Stomach (tissue), 9 donors: ENCODE measurements around the gene MARS2. TPM values are rescaled to one million over a fixed set of nuclear protein-coding genes. Genes with fewer than 3 reads are reported as not detected.
"Not testable (repeated sequence)": the region's sequence is repeated elsewhere in the genome, so short reads cannot be mapped to it uniquely, and the experiment has no call there.

Source experiments
- DNase-seq, 2 donors: peaks; one replicate each; pipeline versions ENCODE4 v3.0.0 to v3.0.0-alpha.2; 2013 to 2019
- H3K27ac ChIP-seq, 5 donors: fragments of 200-600 bp in 4 of 5; sonication (generic) in 4 of 5; one replicate each; pipeline ENCODE4 v1.5.1; 2013 to 2019; ENCODE audit warnings: mild to moderate bottlenecking in 1 of 5, moderate library complexity in 1 of 5
- H3K27me3 ChIP-seq, 3 donors: fragments of 200-600 bp; sonication (generic); one replicate each; pipeline ENCODE4 v1.5.1; 2017 to 2019; ENCODE audit warnings: mixed run types in 1 of 3
- H3K36me3 ChIP-seq, 4 donors: fragments of 200-600 bp; sonication (generic); 1 replicate in 3 of 4; 2 replicates in 1 of 4; pipeline ENCODE4 v1.5.1; 2016 to 2019
- H3K4me1 ChIP-seq, 4 donors: fragments of 200-600 bp; sonication (generic); one replicate each; pipeline ENCODE4 v1.5.1; 2016 to 2019
- H3K4me3 ChIP-seq, 4 donors: fragments of 200-600 bp; sonication (generic) in 3 of 4; one replicate each; pipeline ENCODE4 v1.5.1; 2016 to 2019; ENCODE audit warnings: mild to moderate bottlenecking in 1 of 4
- H3K9me3 ChIP-seq, 4 donors: fragments of 200-600 bp; sonication (generic); one replicate each; pipeline ENCODE4 v1.5.1; 2016 to 2019
- CTCF ChIP-seq, 7 experiments: fragments of 450-650 bp in 4 of 7; fragments of 200-600 bp in 3 of 7; sonication (generic) in 3 of 7; IDR thresholded peaks; one replicate each; pipeline ENCODE4 v1.5.1; 2016 to 2019; ENCODE audit warnings: antibody characterized with exemption in 7 of 7, control low read depth in 2 of 7, mild to moderate bottlenecking in 1 of 7
- EP300 ChIP-seq: sonication (generic); formaldehyde crosslinking; IDR thresholded peaks from one replicate; pipeline ENCODE4 v1.6.1; 2017; ENCODE audit warnings: antibody characterized with exemption
- POLR2A ChIP-seq, 4 donors: fragments of 450-650 bp; IDR thresholded peaks; one replicate each; pipeline ENCODE4 v1.6.1; 2016; ENCODE audit warnings: antibody characterized with exemption in 4 of 4, control low read depth in 2 of 4, mild to moderate bottlenecking in 1 of 4, moderate library complexity in 1 of 4
- POLR2AphosphoS5 ChIP-seq, 3 donors: sonication (generic); formaldehyde crosslinking; IDR thresholded peaks; one replicate each; pipeline ENCODE4 v1.6.1; 2016; ENCODE audit warnings: antibody characterized with exemption in 3 of 3
- WGBS, 5 donors: extraction: QIAGEN DNeasy Blood & Tissue Kit in 3 of 5; methylation state at CpG; one replicate each; pipeline versions ENCODE4 v1.1.5 to v1.1.7; 2013 to 2018; 5-methylcytosine and 5-hydroxymethylcytosine counted together
- intact Hi-C: fragments of 100-400 bp; cut with DNase I; formaldehyde crosslinking; loops from one replicate; pipeline ENCODE4 v1.15.1; 2023; ENCODE audit warnings: low total_unique reads
- polyA plus RNA-seq, 3 donors: library from polyadenylated mRNA; stranded (reverse); fragments of 200-250 nt; gene quantifications; one replicate each; pipeline ENCODE4 v1.2.3, GENCODE V29; 2013
- total RNA-seq, 5 donors: library from RNA; depleted of rRNA; stranded (reverse); fragments of >200 nt; gene quantifications; one replicate each; pipeline versions ENCODE4 v1.1.0 to v1.2.3, GENCODE V29; 2014 to 2016
- donor health status: healthy with polysubstance abuse.
- donor health status: Bipolar disorder and iron deficiency.
- donor health status: healthy.

The MARS2 gene
- total and polyA plus RNA-seq, 8 donors = 0.58 to 14.8 (median 4.2) TPM

- DNase-seq = peak in 1 of 2 donors; percentile 62
- Histone ChIP-seq H3K27me3 (no peaks in the 10 kb centered on the region), H3K9me3 (no peaks in the 10 kb centered on the region), H3K4me1 (peaks cover 31 to 48% (median 37%) of the 10 kb centered on the region in 4 donors), H3K4me3 (peak overlapping the region; percentile 81 to 100 (median 94)), H3K27ac (no peak overlapping the region), H3K36me3 (peaks cover 0 to 7% (median 3%) of the 10 kb centered on the region in 4 donors)
- intact Hi-C loops = no loop called here
- TF ChIP-seq CTCF (IDR thresholded peaks at IDR 0.05) (peak in 5 of 7 experiments; percentile 34 to 75 (median 69)), POLR2A (IDR thresholded peaks at IDR 0.05) (no peak), EP300 (no peak)
- WGBS, 5 donors = 5 to 7% (median 6%) methylated on average over 4 of the region's 4 CpGs
Measured at GRCh38 chr2:197707316-197708213, 2.4 kb downstream of the MARS2 start.

GRCh38 chr2:197708331-197708730 lies 3.2 kb downstream of the MARS2 start:
- intact Hi-C loops = no loop called here
- no peak for TF ChIP-seq EP300
- TF ChIP-seq POLR2AphosphoS5 (IDR thresholded peaks at IDR 0.05) = no peak
- TF ChIP-seq CTCF (IDR thresholded peaks at IDR 0.05) = no peak
- no peak for TF ChIP-seq POLR2A (IDR thresholded peaks at IDR 0.05)
- WGBS, 5 donors = 50 to 61% (median 53%) methylated on average over 2 of the region's 2 CpGs
- no peak for DNase-seq
- H3K36me3 ChIP-seq = peaks cover 0 to 12% (median 3%) of the 10 kb centered on the region in 4 donors
- peaks cover 31 to 48% (median 37%) of the 10 kb centered on the region in 4 donors for H3K4me1 ChIP-seq
- H3K27me3 ChIP-seq = no peaks in the 10 kb centered on the region
- H3K9me3 ChIP-seq = no peaks in the 10 kb centered on the region
- no peak overlapping the region for H3K27ac ChIP-seq
- H3K4me3 ChIP-seq = peak overlapping the region in 2 of 4 donors; percentile 9 to 98

GRCh38 chr2:197709140-197709539 lies 4.0 kb downstream of the MARS2 start:
- H3K4me1 ChIP-seq = peaks cover 31 to 48% (median 37%) of the 10 kb centered on the region in 4 donors
- intact Hi-C loops = not testable (repeated sequence)
- WGBS, 5 donors = 88 to 93% (median 93%) methylated on average over 7 of the region's 7 CpGs

GRCh38 chr2:197710424-197711042 lies 5.4 kb downstream of the MARS2 start:
- Histone ChIP-seq H3K4me1 (peaks cover 30 to 48% (median 34%) of the 10 kb centered on the region in 4 donors), H3K9me3 (no peaks in the 10 kb centered on the region), H3K4me3 (no peak overlapping the region), H3K27ac (no peak overlapping the region), H3K27me3 (no peaks in the 10 kb centered on the region), H3K36me3 (peaks cover 0 to 12% (median 3%) of the 10 kb centered on the region in 4 donors)
- intact Hi-C loops = no loop called here
- peak in 1 of 2 donors; percentile 3 for DNase-seq
- TF ChIP-seq EP300 (no peak), CTCF (IDR thresholded peaks at IDR 0.05) (no peak), POLR2A (IDR thresholded peaks at IDR 0.05) (no peak), POLR2AphosphoS5 (IDR thresholded peaks at IDR 0.05) (no peak)

More at GRCh38 chr2:197709140-197709539, 4.0 kb downstream of the MARS2 start:
- Histone ChIP-seq H3K36me3 (peaks cover 0 to 12% (median 3%) of the 10 kb centered on the region in 4 donors), H3K4me3 (peak overlapping the region in 1 of 4 donors; percentile 9)
- DNase-seq, H3K9me3 ChIP-seq, H3K27ac ChIP-seq, H3K27me3 ChIP-seq: not testable (repeated sequence)
